ENCODE measurements around the gene CDCA4. TPM values are rescaled to one million over a fixed set of nuclear protein-coding genes. Genes with fewer than 3 reads are reported as not detected.

The CDCA4 gene
- total RNA-seq, 1 donor from 2014 or later = 33.2 TPM

DNA sequence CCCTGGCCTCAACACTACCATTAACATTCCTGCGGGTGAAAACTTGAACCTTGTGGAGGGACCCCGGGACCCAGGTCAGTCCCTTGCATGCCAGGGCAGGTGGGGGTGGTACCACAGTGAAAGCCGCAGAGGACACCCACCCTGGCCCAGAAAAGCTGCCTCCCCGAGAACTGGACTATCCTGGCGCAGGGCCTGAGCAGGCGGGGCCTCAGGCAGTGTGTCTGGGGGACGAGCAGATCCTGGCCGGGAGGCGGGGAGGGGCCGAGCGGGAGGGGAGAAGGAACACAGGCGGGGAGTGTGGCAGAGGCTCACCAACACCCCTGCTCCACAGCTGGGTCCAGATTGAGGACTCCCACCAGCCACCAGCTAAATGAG, 52.7 kb downstream of the CDCA4 start:
- H3K36me3 ChIP-seq (ENCODE audit: control insufficient read depth, insufficient read depth, low read length) = no peaks in the 10 kb centered on the region
- TF ChIP-seq CTCF (IDR thresholded peaks at IDR 0.05; ENCODE audit: insufficient read depth, low read length, poor library complexity, severe bottlenecking) = no peak
- H3K27me3 ChIP-seq (ENCODE audit: control insufficient read depth, insufficient read depth, low read length) = no peaks in the 10 kb centered on the region
- no peak overlapping the region for H3K4me3 ChIP-seq (ENCODE audit: low read depth, low read length)
- DNase-seq (ENCODE audit: low read depth) = no peak

GRCh38 chr14:104967386-104968152, 53.3 kb downstream of the CDCA4 start:
- H3K36me3 ChIP-seq (ENCODE audit: control insufficient read depth, insufficient read depth, low read length) = no peaks in the 10 kb centered on the region
- TF ChIP-seq CTCF (IDR thresholded peaks at IDR 0.05; ENCODE audit: insufficient read depth, low read length, poor library complexity, severe bottlenecking) = no peak
- no peak for DNase-seq (ENCODE audit: low read depth)

DNA sequence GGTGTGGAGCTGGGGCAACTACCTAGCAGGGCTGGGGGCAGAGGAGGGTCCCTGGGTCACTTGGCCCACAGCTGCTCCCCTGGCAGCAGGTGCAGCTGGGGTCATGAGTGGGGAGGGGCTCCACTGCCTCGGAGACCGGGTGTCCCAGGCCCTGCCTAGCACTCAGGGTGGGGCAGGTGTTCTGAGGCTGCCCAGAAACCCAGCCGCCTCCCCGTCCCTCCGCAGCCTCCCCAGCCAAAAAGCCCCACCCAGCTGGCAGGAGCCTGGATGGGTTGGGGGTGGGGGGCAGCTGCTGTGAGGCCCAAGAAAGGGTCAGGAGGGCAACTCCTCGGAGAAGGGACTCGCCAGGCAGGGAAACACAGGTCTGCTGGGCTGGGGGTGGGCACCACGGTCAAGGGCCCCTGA, 53.9 kb downstream of the CDCA4 start:
- Histone ChIP-seq H3K4me3 (ENCODE audit: low read depth, low read length) (no peak overlapping the region), H3K27me3 (ENCODE audit: control insufficient read depth, insufficient read depth, low read length) (no peaks in the 10 kb centered on the region), H3K36me3 (ENCODE audit: control insufficient read depth, insufficient read depth, low read length) (no peaks in the 10 kb centered on the region)
- no peak for DNase-seq (ENCODE audit: low read depth)
- no peak for TF ChIP-seq CTCF (IDR thresholded peaks at IDR 0.05; ENCODE audit: insufficient read depth, low read length, poor library complexity, severe bottlenecking)

More at GRCh38 chr14:104967386-104968152, 53.3 kb downstream of the CDCA4 start:
- H3K4me3 ChIP-seq (ENCODE audit: low read depth, low read length) = peak overlapping the region; percentile 4
- no peaks in the 10 kb centered on the region for H3K27me3 ChIP-seq (ENCODE audit: control insufficient read depth, insufficient read depth, low read length)

- no peaks in the 10 kb centered on the region for H3K36me3 ChIP-seq (ENCODE audit: control insufficient read depth, insufficient read depth, low read length)
- H3K27me3 ChIP-seq (ENCODE audit: control insufficient read depth, insufficient read depth, low read length) = no peaks in the 10 kb centered on the region
- no peak overlapping the region for H3K4me3 ChIP-seq (ENCODE audit: low read depth, low read length)
- TF ChIP-seq CTCF (IDR thresholded peaks at IDR 0.05; ENCODE audit: insufficient read depth, low read length, poor library complexity, severe bottlenecking) = no peak
- DNase-seq (ENCODE audit: low read depth) = no peak
Measured at GRCh38 chr14:104966261-104966865, 54.5 kb downstream of the CDCA4 start.

- H3K27me3 ChIP-seq (ENCODE audit: control insufficient read depth, insufficient read depth, low read length) = no peaks in the 10 kb centered on the region
- H3K36me3 ChIP-seq (ENCODE audit: control insufficient read depth, insufficient read depth, low read length) = no peaks in the 10 kb centered on the region
- DNase-seq (ENCODE audit: low read depth) = no peak
- no peak overlapping the region for H3K4me3 ChIP-seq (ENCODE audit: low read depth, low read length)
- TF ChIP-seq CTCF (IDR thresholded peaks at IDR 0.05; ENCODE audit: insufficient read depth, low read length, poor library complexity, severe bottlenecking) = no peak
Measured at GRCh38 chr14:104965561-104966231, 55.2 kb downstream of the CDCA4 start.

All from kidney epithelial cell (primary cell).